Measurements from ENCODE around the gene DLEU7. TPM values are rescaled to one million over a fixed set of nuclear protein-coding genes. Genes with fewer than 3 reads are reported as not detected.

Gene DLEU7
- total RNA-seq, 1 donor from 2014 or later: not detected

- no peak overlapping the region for H3K4me3 ChIP-seq (ENCODE audit: low read depth, low read length)
- DNase-seq (ENCODE audit: low read depth) (no peak), FAIRE-seq (peak; percentile 52)
- H3K36me3 ChIP-seq (ENCODE audit: control insufficient read depth, insufficient read depth, low read length): no peaks in the 10 kb centered on the region
- TF ChIP-seq CTCF (IDR thresholded peaks at IDR 0.05; ENCODE audit: insufficient read depth, low read length, severe bottlenecking): no peak
- H3K27me3 ChIP-seq (ENCODE audit: control insufficient read depth, insufficient read depth, low read length): peaks cover 2% of the 10 kb centered on the region
These were observed 63.9 kb downstream of the DLEU7 start for GRCh38 chr13:50779443-50780200.

Other genes starting within 250 kb of the DLEU7 start
- 33.2 and 35.0 TPM in 2 replicates for gene RNASEH2B, start 66.1 kb upstream of the DLEU7 start, total RNA-seq

All from bronchial epithelial cell (primary cell).